HL-60 (cell line): Measurements from ENCODE around the gene CDHR3.

Experiments used
- CTCF ChIP-seq: IDR thresholded peaks from one replicate; pipeline ENCODE4 v1.5.1; 2011; ENCODE audit warnings: low read length, control low read depth, inconsistent platforms; ENCODE audit not compliant: insufficient read depth
- REST ChIP-seq: IDR thresholded peaks from 2 replicates; pipeline ENCODE4 v1.6.1; 2012; ENCODE audit warnings: low read depth; ENCODE audit not compliant: insufficient replicate concordance

DNA sequence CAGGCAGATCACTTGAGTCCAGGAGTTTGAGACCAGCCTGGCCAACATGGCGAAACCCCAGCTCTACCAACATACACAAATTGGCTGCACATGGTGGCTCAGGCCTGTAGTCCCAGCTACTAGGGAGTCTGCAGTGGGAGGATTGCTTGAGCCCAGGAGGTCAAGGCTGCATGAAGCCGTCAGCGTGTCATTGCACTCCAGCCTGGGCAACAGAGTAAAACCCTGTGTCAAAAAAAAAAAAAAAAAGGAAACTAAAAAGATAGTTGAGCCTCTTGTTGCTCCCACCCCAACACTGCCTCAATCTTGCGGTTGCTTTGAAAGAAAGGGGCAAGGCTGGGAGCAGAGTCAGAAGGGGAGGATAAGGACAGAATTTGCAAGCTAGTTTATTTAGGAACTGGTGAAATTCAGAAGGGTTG is 79.1 kb downstream of the CDHR3 start:
- TF ChIP-seq CTCF (no peak), REST (no peak)
